HepG2 (cell line): ENCODE data around the gene DDO. TPM values are rescaled to one million over a fixed set of nuclear protein-coding genes. Genes with fewer than 3 reads are reported as not detected.

Source experiments
- ATAC-seq: fragments of 200-7000 bp; cut with Tn5 transposase; 3 replicates; pipeline ENCODE4 v1.9.1; 2020; ENCODE audit warnings: mild to moderate bottlenecking, moderate library complexity
- BruUV-seq: library from RNA; stranded (reverse); fragments of 400-500 nt; replicated peaks from 2 replicates; lab custom pipeline; 2021; lab: Mats Ljungman, UMichigan
- CTCF ChIA-PET: fragments of 300-600 bp; formaldehyde crosslinking; extraction: SDS; loops from one replicate; lab custom pipeline; 2021; ENCODE audit warnings: low total read pairs, inconsistent platforms, low intra/inter-chr PET ratio; lab: Yijun Ruan, JAX
- POLR2A ChIA-PET: fragments of 350-600 bp; sonication (Branson Sonifier 250); formaldehyde crosslinking; loops from one replicate; lab custom pipeline; 2020; ENCODE audit warnings: antibody characterized with exemption, inconsistent platforms; lab: Yijun Ruan, JAX
- DNase-seq: peaks from one replicate; pipeline ENCODE4 v3.0.0-alpha.2; 2015; ENCODE audit warnings: low spot score
- FAIRE-seq: peaks from 3 replicates; lab custom pipeline; 2011; peaks lifted over from hg19 to GRCh38; lab: Jason Lieb, UNC
- H2AFZ ChIP-seq: one replicate; pipeline ENCODE4 v1.6.1; 2011; ENCODE audit warnings: low read length, inconsistent platforms
- H3K27ac ChIP-seq: fragments of 300-600 bp; 3 replicates; pipeline ENCODE4 v1.8.0; 2011; ENCODE audit warnings: mixed run types, mild to moderate bottlenecking, mixed read lengths, low read length, inconsistent platforms; ENCODE audit not compliant: insufficient read depth; ENCODE audit errors: extremely low read length
- H3K27me3 ChIP-seq, 2 experiments: fragments of 200-600 bp in 1 of 2; 2 replicates in 1 of 2; 3 replicates in 1 of 2; pipeline versions ENCODE4 v1.6.0 to v1.8.0; 2011; ENCODE audit warnings: low read length in 2 of 2, mild to moderate bottlenecking in 2 of 2, moderate library complexity in 2 of 2, inconsistent platforms in 1 of 2; ENCODE audit not compliant: insufficient read depth in 2 of 2, control insufficient read depth in 1 of 2
- H3K36me3 ChIP-seq, 2 experiments: fragments of 200-600 bp in 1 of 2; replicated peaks in 1 of 2; 2 replicates in 1 of 2; 3 replicates in 1 of 2; pipeline versions ENCODE4 v1.5.1 to v1.8.0; 2011; ENCODE audit warnings: low read length in 2 of 2, inconsistent platforms in 1 of 2; ENCODE audit not compliant: insufficient read depth in 2 of 2, control insufficient read depth in 1 of 2
- H3K4me1 ChIP-seq: 2 replicates; pipeline ENCODE4 v1.5.1; 2012; ENCODE audit warnings: low read length, inconsistent platforms; ENCODE audit not compliant: insufficient read depth
- H3K4me2 ChIP-seq: 2 replicates; pipeline ENCODE4 v1.6.0; 2011; ENCODE audit warnings: low read depth, low read length, inconsistent platforms
- H3K4me3 ChIP-seq, 3 experiments: fragments of 200-600 bp in 1 of 3; sonication (generic), shearing (Covaris generic) in 1 of 3; replicated peaks in 1 of 3; 2 replicates each; pipeline ENCODE4 v1.5.1; 2011 to 2016; ENCODE audit warnings: low read length in 3 of 3, inconsistent platforms in 2 of 3, low read depth in 2 of 3, mild to moderate bottlenecking in 2 of 3, control low read depth in 1 of 3, mixed read lengths in 1 of 3; ENCODE audit not compliant: insufficient read depth in 1 of 3
- H3K79me2 ChIP-seq: one replicate; pipeline ENCODE4 v1.6.1; 2011; ENCODE audit warnings: low read length, inconsistent platforms; ENCODE audit not compliant: insufficient read depth
- H3K9ac ChIP-seq: 2 replicates; pipeline ENCODE4 v1.6.0; 2011; ENCODE audit warnings: mild to moderate bottlenecking, low read depth, low read length, inconsistent platforms; ENCODE audit not compliant: insufficient read depth
- H3K9me3 ChIP-seq: 2 replicates; pipeline ENCODE4 v1.5.1; 2012; ENCODE audit warnings: mild to moderate bottlenecking, low read length
- H4K20me1 ChIP-seq: 2 replicates; pipeline ENCODE4 v1.6.0; 2011; ENCODE audit warnings: inconsistent platforms, mild to moderate bottlenecking, low read length, moderate library complexity; ENCODE audit not compliant: insufficient read depth
- ARNTL ChIP-seq: sonication (generic); formaldehyde crosslinking; IDR thresholded peaks from 2 replicates; pipeline ENCODE4 v1.4.0; 2020; ENCODE audit warnings: mild to moderate bottlenecking, missing genetic modification reagents
- HMG20A ChIP-seq: IDR thresholded peaks from 2 replicates; pipeline ENCODE4 v1.6.1; 2016; ENCODE audit warnings: borderline replicate concordance
- KLF13 ChIP-seq: sonication (generic); formaldehyde crosslinking; IDR thresholded peaks from 2 replicates; pipeline ENCODE4 v1.4.0; 2020; ENCODE audit warnings: mild to moderate bottlenecking, missing genetic modification reagents
- RARA ChIP-seq: IDR thresholded peaks from 2 replicates; pipeline ENCODE4 v1.6.1; 2016; ENCODE audit warnings: missing genetic modification reagents, missing compliant biosample characterization
- RXRB ChIP-seq: IDR thresholded peaks from 2 replicates; pipeline ENCODE4 v1.6.1; 2016; ENCODE audit warnings: borderline replicate concordance, missing genetic modification reagents, missing compliant biosample characterization
- SOX13 ChIP-seq, 3 experiments: fragments of 450-650 bp in 1 of 3; sonication (generic) in 1 of 3; formaldehyde crosslinking in 1 of 3; IDR thresholded peaks in 2 of 3; conservative IDR thresholded peaks in 1 of 3; 2 replicates each; pipeline versions ENCODE4 v1.5.0 to v1.6.1; 2016 to 2020; ENCODE audit warnings: antibody characterized with exemption in 1 of 3, mild to moderate bottlenecking in 1 of 3, missing compliant biosample characterization in 1 of 3, missing genetic modification reagents in 1 of 3, moderate library complexity in 1 of 3
- SOX5 ChIP-seq: IDR thresholded peaks from 2 replicates; pipeline ENCODE4 v1.6.1; 2016; ENCODE audit warnings: borderline replicate concordance
- TBX2 ChIP-seq: sonication (generic); formaldehyde crosslinking; IDR thresholded peaks from 2 replicates; pipeline ENCODE4 v1.5.0; 2020; ENCODE audit warnings: missing genetic modification reagents, mild to moderate bottlenecking, borderline replicate concordance
- ZNF558 ChIP-seq: sonication (generic); formaldehyde crosslinking; IDR thresholded peaks from 2 replicates; pipeline ENCODE4 v1.9.0; 2022; ENCODE audit warnings: mild to moderate bottlenecking, missing genetic modification reagents, borderline replicate concordance
- ZNF761 ChIP-seq: sonication (generic); formaldehyde crosslinking; conservative IDR thresholded peaks from 2 replicates; pipeline ENCODE4 v1.4.0; 2020; ENCODE audit warnings: mild to moderate bottlenecking, missing genetic modification reagents
- WGBS: methylation state at CpG from one replicate; pipeline ENCODE4 v1.1.6; 2017; ENCODE audit warnings: low lambda C conversion rate; 5-methylcytosine and 5-hydroxymethylcytosine counted together
- in situ Hi-C: cut with HindIII; loops from 2 replicates; pipeline ENCODE4 v1.10.0; 2017; ENCODE audit warnings: low pct_unique_long_range_greater_than_20kb; ENCODE audit not compliant: extremely low pct_ligation_motif_present
- intact Hi-C: fragments of 100-400 bp; cut with micrococcal nuclease; formaldehyde crosslinking; loops from one replicate; pipeline ENCODE4 v1.10.0; 2022; ENCODE audit not compliant: unreplicated experiment
- polyA plus RNA-seq, 8 experiments: library from polyadenylated mRNA; depleted of rRNA in 3 of 8; stranded (reverse) in 7 of 8; unstranded in 1 of 8; fragments of >200 nt; fragmentation: Illumina TruSeq in 4 of 8; extraction: Trizol in 4 of 8; gene quantifications; 2 replicates each; pipeline versions ENCODE4 v1.2.1 to v1.2.3, GENCODE V29; 2011 to 2016; ENCODE audit warnings: low read depth in 4 of 8, missing spikeins in 1 of 8, mixed read lengths in 1 of 8; ENCODE audit not compliant: insufficient read depth in 1 of 8
- total RNA-seq, 5 experiments: library from RNA; depleted of rRNA; stranded (reverse); fragments of >200 nt; fragmentation: Illumina TruSeq; extraction: Trizol; gene quantifications; 2 replicates each; pipeline ENCODE4 v1.2.3, GENCODE V29; 2016; ENCODE audit warnings: low read depth in 1 of 5
- TF ChIP-seq, protein P1 (sequence below): sonication (generic); formaldehyde crosslinking; IDR thresholded peaks from 2 replicates; pipeline ENCODE4 v1.4.0; 2020; ENCODE audit warnings: missing genetic modification reagents
- TF ChIP-seq, protein P2 (sequence below): sonication (generic); formaldehyde crosslinking; IDR thresholded peaks from 2 replicates; pipeline ENCODE4 v1.5.0; 2020; ENCODE audit warnings: missing genetic modification reagents, mild to moderate bottlenecking, borderline replicate concordance
- TF ChIP-seq, protein P3 (sequence below): sonication (generic); formaldehyde crosslinking; IDR thresholded peaks from 2 replicates; pipeline ENCODE4 v1.4.0; 2020; ENCODE audit warnings: missing genetic modification reagents

DDO gene
- total and polyA plus RNA-seq, 2 of the 13 experiments (the other 11 are each of a cell fraction or from before 2014, with no cell fraction given): 6.1 to 10.3 TPM

DNA sequence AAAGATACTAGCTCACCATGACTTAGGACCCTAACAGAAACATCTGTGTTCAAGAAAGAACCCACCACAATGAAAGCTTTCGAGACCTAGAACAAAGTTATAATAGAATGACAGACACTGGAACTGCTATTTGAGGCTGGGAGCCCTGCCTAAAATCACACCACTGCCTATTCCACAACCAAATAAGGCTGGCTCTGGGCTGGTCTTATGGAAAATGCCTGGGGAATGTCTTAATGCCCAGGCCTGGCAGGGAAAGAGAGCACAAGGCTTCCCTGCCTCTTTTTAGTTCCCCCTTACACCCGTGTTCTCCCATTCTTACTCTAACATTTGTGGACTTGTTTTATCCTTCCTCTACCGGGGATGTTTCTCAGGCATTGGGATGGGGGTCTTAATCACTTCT, 51.6 kb downstream of the DDO start (continued):
- TF ChIP-seq, protein P1, sequence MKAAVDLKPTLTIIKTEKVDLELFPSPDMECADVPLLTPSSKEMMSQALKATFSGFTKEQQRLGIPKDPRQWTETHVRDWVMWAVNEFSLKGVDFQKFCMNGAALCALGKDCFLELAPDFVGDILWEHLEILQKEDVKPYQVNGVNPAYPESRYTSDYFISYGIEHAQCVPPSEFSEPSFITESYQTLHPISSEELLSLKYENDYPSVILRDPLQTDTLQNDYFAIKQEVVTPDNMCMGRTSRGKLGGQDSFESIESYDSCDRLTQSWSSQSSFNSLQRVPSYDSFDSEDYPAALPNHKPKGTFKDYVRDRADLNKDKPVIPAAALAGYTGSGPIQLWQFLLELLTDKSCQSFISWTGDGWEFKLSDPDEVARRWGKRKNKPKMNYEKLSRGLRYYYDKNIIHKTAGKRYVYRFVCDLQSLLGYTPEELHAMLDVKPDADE (CRISPR knock-in tag): no peak
- no peak for TF ChIP-seq ZNF761 (CRISPR knock-in tag)
- TF ChIP-seq, all 625 proteins: peak for 0

DNA sequence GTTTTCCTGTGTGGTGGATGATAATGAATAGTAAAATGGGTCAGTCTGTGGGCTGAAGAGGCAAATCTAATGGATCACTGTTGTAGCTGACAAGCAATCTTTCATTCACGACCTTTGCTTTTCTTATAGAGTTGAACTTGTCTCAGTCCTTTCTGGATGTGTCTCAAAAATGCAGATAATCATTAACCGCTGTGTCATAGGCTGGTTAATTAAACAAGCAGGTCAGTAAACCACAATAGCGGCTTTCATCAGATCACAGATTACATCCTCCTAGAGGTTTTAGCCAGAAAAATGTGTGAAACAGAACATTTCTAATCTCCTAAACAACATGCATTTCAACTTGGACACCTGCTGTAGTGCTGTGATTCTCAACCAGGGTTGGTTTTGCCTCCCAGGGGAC, 54.7 kb downstream of the DDO start:
- ChIA-PET POLR2A (no interaction called here), CTCF (no interaction called here)
- DNase-seq: peak; percentile 52
- no peak overlapping the region for H2AFZ ChIP-seq
- peak; percentile 63 for FAIRE-seq
- no peaks in the 10 kb centered on the region for H3K27me3 ChIP-seq
- no peaks in the 10 kb centered on the region for H4K20me1 ChIP-seq
- no peak overlapping the region for H3K9ac ChIP-seq
- H3K27ac ChIP-seq: no peak overlapping the region
- no peak overlapping the region for H3K4me3 ChIP-seq
- H3K9me3 ChIP-seq: no peaks in the 10 kb centered on the region
- ATAC-seq: peak; percentile 74
- H3K79me2 ChIP-seq: no peaks in the 10 kb centered on the region
- H3K4me1 ChIP-seq: peaks cover 31% of the 10 kb centered on the region
- BruUV-seq: no TSS peak
- peak overlapping the region; percentile 16 for H3K4me2 ChIP-seq
- WGBS: 0% methylated on average over 3 of the region's 3 CpGs
- intact Hi-C loops (no loop called here), in situ Hi-C loops (no loop called here)
- no peaks in the 10 kb centered on the region for H3K36me3 ChIP-seq
- TF ChIP-seq, protein P2, sequence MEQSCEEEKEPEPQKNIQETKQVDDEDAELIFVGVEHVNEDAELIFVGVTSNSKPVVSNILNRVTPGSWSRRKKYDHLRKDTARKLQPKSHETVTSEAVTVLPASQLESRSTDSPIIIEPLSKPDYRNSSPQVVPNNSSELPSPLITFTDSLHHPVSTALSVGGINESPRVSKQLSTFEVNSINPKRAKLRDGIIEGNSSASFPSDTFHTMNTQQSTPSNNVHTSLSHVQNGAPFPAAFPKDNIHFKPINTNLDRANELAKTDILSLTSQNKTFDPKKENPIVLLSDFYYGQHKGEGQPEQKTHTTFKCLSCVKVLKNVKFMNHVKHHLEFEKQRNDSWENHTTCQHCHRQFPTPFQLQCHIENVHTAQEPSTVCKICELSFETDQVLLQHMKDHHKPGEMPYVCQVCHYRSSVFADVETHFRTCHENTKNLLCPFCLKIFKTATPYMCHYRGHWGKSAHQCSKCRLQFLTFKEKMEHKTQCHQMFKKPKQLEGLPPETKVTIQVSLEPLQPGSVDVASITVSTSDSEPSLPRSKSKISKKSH: no peak
- TF ChIP-seq, protein P1 (CRISPR knock-in tag): no peak
- TF ChIP-seq KLF13 (CRISPR knock-in tag) (no peak), RXRB (0 out of 2 replicates have a peak, but pooled peaks have one; percentile 11), HMG20A (CRISPR knock-in tag) (0 out of 2 replicates have a peak, but pooled peaks have one; percentile 42), ZNF558 (CRISPR knock-in tag) (no peak), RARA (CRISPR knock-in tag) (peak; percentile 49; the same call in 1 of the 2 replicates), TBX2 (CRISPR knock-in tag) (0 out of 2 replicates have a peak, but pooled peaks have one; percentile 13), SOX5 (CRISPR knock-in tag) (0 out of 2 replicates have a peak, but pooled peaks have one; percentile 16), SOX13 (IDR thresholded peaks at IDR 0.05) (no peak), SOX13 (CRISPR knock-in tag; conservative IDR thresholded peaks at IDR 0.05 in 1 of 2, IDR thresholded peaks at IDR 0.05 in 1 of 2) (peak in 1 of 2 experiments; percentile 20; a peak in 1 of 4 replicates), ARNTL (no peak)
- TF ChIP-seq, protein P3, sequence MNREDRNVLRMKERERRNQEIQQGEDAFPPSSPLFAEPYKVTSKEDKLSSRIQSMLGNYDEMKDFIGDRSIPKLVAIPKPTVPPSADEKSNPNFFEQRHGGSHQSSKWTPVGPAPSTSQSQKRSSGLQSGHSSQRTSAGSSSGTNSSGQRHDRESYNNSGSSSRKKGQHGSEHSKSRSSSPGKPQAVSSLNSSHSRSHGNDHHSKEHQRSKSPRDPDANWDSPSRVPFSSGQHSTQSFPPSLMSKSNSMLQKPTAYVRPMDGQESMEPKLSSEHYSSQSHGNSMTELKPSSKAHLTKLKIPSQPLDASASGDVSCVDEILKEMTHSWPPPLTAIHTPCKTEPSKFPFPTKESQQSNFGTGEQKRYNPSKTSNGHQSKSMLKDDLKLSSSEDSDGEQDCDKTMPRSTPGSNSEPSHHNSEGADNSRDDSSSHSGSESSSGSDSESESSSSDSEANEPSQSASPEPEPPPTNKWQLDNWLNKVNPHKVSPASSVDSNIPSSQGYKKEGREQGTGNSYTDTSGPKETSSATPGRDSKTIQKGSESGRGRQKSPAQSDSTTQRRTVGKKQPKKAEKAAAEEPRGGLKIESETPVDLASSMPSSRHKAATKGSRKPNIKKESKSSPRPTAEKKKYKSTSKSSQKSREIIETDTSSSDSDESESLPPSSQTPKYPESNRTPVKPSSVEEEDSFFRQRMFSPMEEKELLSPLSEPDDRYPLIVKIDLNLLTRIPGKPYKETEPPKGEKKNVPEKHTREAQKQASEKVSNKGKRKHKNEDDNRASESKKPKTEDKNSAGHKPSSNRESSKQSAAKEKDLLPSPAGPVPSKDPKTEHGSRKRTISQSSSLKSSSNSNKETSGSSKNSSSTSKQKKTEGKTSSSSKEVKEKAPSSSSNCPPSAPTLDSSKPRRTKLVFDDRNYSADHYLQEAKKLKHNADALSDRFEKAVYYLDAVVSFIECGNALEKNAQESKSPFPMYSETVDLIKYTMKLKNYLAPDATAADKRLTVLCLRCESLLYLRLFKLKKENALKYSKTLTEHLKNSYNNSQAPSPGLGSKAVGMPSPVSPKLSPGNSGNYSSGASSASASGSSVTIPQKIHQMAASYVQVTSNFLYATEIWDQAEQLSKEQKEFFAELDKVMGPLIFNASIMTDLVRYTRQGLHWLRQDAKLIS (CRISPR knock-in tag): no peak
